Naive B cell (primary cell): Measurements from ENCODE around the gene NEGR1. TPM values are rescaled to one million over a fixed set of nuclear protein-coding genes. Genes with fewer than 3 reads are reported as not detected.

Experiments used
- ATAC-seq, 2 donors: fragments of 150-1000 bp; cut with Tn5 transposase; 2 replicates each; pipeline ENCODE4 v1.10.0; 2021; ENCODE audit warnings: low read depth in 2 of 2, mild to moderate bottlenecking in 2 of 2, moderate library complexity in 2 of 2
- DNase-seq: peaks from one replicate; pipeline ENCODE4 v3.0.0; 2022
- H3K27ac Mint-ChIP-seq, 6 donors: one replicate each; pipeline ENCODE4 v1.8.0; 2020 to 2022; ENCODE audit warnings: mild to moderate bottlenecking in 6 of 6, mixed read lengths in 6 of 6, moderate library complexity in 5 of 6, inconsistent platforms in 2 of 6
- H3K27me3 Mint-ChIP-seq, 3 donors: one replicate each; pipeline ENCODE4 v1.8.0; 2021 to 2022; ENCODE audit warnings: mixed read lengths in 3 of 3, mild to moderate bottlenecking in 1 of 3
- H3K36me3 Mint-ChIP-seq, 2 donors: one replicate each; pipeline ENCODE4 v1.8.0; 2020 to 2022; ENCODE audit warnings: mixed read lengths in 2 of 2, inconsistent platforms in 1 of 2, mild to moderate bottlenecking in 1 of 2
- H3K4me1 Mint-ChIP-seq, 3 donors: one replicate each; pipeline ENCODE4 v1.8.0; 2020 to 2022; ENCODE audit warnings: mixed read lengths in 3 of 3, inconsistent platforms in 1 of 3, mild to moderate bottlenecking in 1 of 3, moderate library complexity in 1 of 3
- H3K4me3 Mint-ChIP-seq, 8 donors: one replicate each; pipeline ENCODE4 v1.8.0; 2020 to 2022; ENCODE audit warnings: mild to moderate bottlenecking in 8 of 8, mixed read lengths in 8 of 8, moderate library complexity in 8 of 8, inconsistent platforms in 2 of 8
- H3K9me3 Mint-ChIP-seq, 7 donors: one replicate each; pipeline ENCODE4 v1.8.0; 2020 to 2022; ENCODE audit warnings: mixed read lengths in 7 of 7, mild to moderate bottlenecking in 5 of 7, inconsistent platforms in 2 of 7, moderate library complexity in 1 of 7
- polyA plus RNA-seq, 6 donors: library from polyadenylated mRNA; unstranded; fragments of 300-500 nt; fragmentation: Illumina TruSeq; gene quantifications; one replicate each; pipeline ENCODE4 v1.2.3, GENCODE V29; 2021; ENCODE audit warnings: low read depth in 6 of 6

The NEGR1 gene
- polyA plus RNA-seq, 6 donors from 2014 or later, result 0.10 TPM; not detected in 5

DNA sequence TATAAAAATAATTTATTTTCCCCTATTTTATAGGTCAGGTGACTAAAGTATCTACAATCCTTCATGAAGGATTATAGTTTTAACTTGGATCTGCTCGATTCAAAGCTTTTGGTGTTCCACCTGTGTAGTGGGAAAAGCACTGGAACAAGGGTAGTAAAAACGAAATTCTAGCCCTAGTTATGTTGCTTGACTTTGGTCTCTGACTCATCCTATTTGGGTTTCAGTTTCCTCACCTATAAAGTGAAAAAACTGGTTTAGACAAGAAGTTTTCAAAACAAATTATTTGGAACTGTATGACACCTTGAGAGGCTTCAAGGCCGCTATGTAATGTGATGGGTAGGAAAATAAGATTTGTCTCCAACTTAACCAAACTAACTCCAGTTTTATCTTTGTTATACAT lies 696.3 kb downstream of the NEGR1 start:
- H3K36me3 Mint-ChIP-seq, result no peaks in the 10 kb centered on the region
- no peaks in the 10 kb centered on the region for H3K9me3 Mint-ChIP-seq
- DNase-seq (no peak), ATAC-seq (no peak)
- H3K4me3 Mint-ChIP-seq, result no peak overlapping the region
- no peak overlapping the region for H3K27ac Mint-ChIP-seq
- no peaks in the 10 kb centered on the region for H3K27me3 Mint-ChIP-seq
- H3K4me1 Mint-ChIP-seq, result no peaks in the 10 kb centered on the region

DNA sequence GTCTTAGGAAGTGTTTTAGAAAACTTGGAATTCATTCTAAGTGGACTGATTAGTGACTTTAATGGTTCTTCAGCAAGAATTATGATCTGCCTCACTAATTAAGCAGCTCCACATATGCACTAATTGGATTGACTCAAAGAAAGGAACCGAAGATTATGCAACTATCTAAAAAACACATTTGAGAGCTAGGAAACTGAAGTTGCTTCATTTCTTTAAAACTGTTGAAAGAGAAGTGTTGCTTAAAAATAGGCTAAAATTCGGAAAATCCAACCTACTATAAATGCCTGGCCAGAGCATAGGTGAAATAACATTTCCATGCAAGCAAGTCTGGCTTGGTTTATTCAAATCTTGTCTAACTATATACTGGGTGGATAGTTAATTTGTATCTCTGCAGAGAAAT lies 698.6 kb downstream of the NEGR1 start:
- Mint-ChIP-seq H3K27me3 (no peaks in the 10 kb centered on the region), H3K27ac (no peak overlapping the region), H3K9me3 (peaks cover 0 to 2% (median 0%) of the 10 kb centered on the region in 7 donors), H3K36me3 (no peaks in the 10 kb centered on the region), H3K4me1 (no peaks in the 10 kb centered on the region), H3K4me3 (no peak overlapping the region)
- ATAC-seq, result no peak
- no peak for DNase-seq

DNA sequence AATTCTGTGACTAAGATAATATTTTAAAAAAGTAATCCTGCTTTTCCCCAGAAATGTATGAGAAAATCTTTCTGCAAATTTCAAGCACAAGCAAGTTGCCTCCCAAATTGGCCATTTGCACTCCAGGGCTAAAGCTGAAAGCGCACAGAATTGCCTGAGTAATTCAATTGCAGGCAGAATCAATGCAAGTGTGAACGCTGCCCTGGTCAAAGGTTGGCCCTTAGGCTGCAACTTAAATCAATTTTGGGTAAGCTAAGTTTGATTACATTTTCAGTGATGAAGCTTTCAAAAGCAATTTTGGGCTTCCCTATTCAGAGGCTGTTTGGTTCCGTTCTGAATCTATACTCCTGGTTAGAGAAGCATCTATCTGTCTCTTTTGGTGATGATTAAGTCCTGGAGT lies 699.7 kb downstream of the NEGR1 start:
- ATAC-seq (no peak), DNase-seq (no peak)
- H3K4me1 Mint-ChIP-seq, result no peaks in the 10 kb centered on the region
- no peak overlapping the region for H3K27ac Mint-ChIP-seq
- no peak overlapping the region for H3K4me3 Mint-ChIP-seq
- H3K36me3 Mint-ChIP-seq, result no peaks in the 10 kb centered on the region
- H3K9me3 Mint-ChIP-seq, result peaks cover 0 to 2% (median 0%) of the 10 kb centered on the region in 7 donors
- no peaks in the 10 kb centered on the region for H3K27me3 Mint-ChIP-seq

DNA sequence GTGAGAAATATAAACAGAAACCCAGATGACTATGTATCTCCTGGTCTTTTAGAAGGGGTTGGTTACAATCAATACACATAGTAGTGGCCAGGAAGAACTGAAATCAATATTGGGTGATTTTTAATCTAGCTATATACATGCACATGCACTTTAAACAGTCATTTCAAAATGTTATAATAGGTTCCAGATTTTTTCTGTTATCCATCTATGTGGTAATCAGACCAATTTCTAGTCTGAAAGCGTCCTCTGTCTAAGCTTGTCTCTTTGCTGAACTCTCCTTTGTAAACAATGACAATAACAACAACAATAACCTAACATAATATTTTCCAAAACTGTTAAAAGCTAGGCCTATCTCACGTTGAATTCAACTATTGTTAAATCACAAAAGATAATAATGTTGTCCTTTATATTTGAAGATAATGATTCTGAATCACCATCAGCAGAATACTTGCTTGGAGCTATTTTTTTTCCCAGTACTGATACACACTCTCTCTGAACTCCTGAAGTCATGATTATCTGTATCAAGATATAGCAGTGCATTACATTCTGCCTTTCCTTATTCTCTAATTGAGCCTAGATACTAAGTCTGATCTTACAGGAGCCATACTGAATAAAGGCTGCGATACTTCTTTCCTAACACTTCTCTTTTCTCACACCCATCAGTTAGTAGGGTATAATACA lies 704.7 kb downstream of the NEGR1 start:
- DNase-seq (no peak), ATAC-seq (no peak)
- Mint-ChIP-seq H3K9me3 (peaks cover 0 to 2% (median 0%) of the 10 kb centered on the region in 7 donors), H3K27ac (no peak overlapping the region), H3K4me3 (no peak overlapping the region), H3K27me3 (no peaks in the 10 kb centered on the region), H3K36me3 (no peaks in the 10 kb centered on the region), H3K4me1 (no peaks in the 10 kb centered on the region)

DNA sequence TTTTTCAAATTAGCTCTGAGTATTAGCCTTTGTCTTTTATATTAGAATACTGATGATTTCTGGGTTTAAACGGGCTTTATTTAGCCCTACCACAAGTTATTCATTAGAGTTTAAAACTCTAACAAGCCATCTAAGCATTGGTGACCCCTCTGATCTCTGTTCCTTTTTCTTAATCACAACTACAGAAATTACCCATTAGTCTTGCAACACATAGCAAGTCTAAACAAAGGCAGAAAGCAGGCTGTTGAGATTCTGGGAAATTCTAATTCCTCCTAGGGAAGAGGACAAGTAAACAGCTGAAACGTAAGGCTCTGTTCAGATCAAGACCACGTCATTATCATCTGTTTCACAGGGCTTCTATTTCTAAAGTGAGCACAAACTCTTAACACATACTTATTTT lies 710.3 kb downstream of the NEGR1 start:
- Mint-ChIP-seq H3K36me3 (no peaks in the 10 kb centered on the region), H3K9me3 (no peaks in the 10 kb centered on the region), H3K27me3 (no peaks in the 10 kb centered on the region), H3K4me1 (no peaks in the 10 kb centered on the region), H3K4me3 (no peak overlapping the region), H3K27ac (no peak overlapping the region)
- DNase-seq (no peak), ATAC-seq (no peak)

DNA sequence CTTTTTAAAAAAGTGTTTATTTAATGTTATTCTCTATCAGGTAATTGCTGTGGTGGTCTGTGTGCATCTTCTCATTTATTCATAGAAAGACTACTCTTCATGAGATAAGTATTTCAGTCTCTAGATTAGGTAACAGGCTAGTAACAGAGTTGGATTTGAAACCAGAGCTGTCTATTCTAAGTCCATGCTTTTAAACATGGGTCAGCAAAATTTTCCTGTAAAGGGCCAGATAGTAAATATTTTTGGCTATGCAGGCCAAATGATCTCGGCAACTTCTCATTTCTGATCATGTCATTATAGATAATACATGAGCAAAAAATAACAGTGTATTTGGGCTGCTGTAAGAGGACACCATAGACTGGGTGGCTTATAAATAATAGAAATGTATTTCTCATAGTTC lies 715.9 kb downstream of the NEGR1 start:
- no peak for DNase-seq
- Mint-ChIP-seq H3K4me1 (no peaks in the 10 kb centered on the region), H3K27ac (no peak overlapping the region), H3K9me3 (no peaks in the 10 kb centered on the region), H3K36me3 (no peaks in the 10 kb centered on the region), H3K27me3 (no peaks in the 10 kb centered on the region), H3K4me3 (no peak overlapping the region)
- no peak for ATAC-seq

DNA sequence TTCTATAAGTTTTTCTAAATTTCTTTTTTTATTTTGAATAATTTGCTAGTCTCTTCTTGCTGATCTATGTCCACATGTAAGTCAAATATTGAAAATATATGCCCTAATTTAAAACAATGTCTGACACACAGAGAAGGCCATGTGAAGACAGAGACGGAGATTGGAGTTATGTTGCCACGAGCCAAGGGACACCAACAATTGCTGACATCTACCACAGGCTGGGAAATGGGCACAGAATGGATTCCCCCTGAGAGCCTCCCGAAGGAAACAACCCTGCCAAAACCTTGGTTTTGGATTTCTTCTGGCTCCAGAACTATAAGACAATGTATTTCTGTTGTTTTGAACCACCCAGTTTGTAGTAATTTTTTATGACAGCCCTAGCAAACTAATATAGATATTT lies 716.5 kb downstream of the NEGR1 start:
- no peak overlapping the region for H3K27ac Mint-ChIP-seq
- DNase-seq, result no peak
- H3K36me3 Mint-ChIP-seq, result no peaks in the 10 kb centered on the region
- no peaks in the 10 kb centered on the region for H3K4me1 Mint-ChIP-seq
- no peak overlapping the region for H3K4me3 Mint-ChIP-seq
- no peaks in the 10 kb centered on the region for H3K9me3 Mint-ChIP-seq
- no peak for ATAC-seq
- no peaks in the 10 kb centered on the region for H3K27me3 Mint-ChIP-seq

DNA sequence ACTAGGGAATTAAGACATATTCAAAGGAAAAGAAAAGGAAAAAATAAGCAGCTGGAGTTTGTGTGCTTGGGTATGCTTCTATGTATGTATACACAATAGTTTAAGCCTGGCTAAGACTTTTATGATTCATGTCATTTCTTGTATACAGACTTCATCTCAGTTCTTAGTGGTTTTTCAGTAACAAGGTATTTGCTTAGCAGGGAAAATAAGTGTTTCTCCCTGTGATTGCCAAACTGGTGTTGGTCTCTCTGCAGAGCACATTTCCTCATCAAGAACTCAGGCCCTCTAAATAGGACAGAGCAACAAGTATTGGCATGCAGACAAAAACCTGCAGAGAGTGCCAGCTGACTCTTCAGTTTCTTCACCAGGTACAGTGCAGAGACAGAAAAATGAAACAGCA lies 717.1 kb downstream of the NEGR1 start:
- no peak for ATAC-seq
- no peak overlapping the region for H3K27ac Mint-ChIP-seq
- no peaks in the 10 kb centered on the region for H3K9me3 Mint-ChIP-seq
- no peaks in the 10 kb centered on the region for H3K27me3 Mint-ChIP-seq
- H3K36me3 Mint-ChIP-seq, result no peaks in the 10 kb centered on the region
- H3K4me3 Mint-ChIP-seq, result no peak overlapping the region
- no peak for DNase-seq
- no peaks in the 10 kb centered on the region for H3K4me1 Mint-ChIP-seq

DNA sequence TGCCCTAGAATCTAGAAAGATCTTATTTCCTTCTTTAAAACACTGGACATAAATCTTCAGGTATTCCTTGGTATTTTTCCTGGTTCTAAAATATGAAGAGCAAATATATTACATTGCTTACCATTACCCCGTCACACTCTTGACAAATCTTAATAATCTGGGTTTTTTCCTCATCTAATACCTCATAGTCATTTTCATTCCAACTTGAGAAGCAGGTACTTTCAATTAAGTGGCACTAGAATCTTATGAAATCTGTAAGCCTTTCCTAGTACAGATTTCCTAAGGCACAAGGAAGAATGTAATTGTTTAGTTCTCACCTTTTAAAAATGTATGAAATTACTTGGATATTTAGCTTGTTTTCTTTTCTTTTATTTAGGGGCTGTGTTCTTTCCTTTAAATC lies 720.0 kb downstream of the NEGR1 start:
- ATAC-seq (no peak), DNase-seq (no peak)
- Mint-ChIP-seq H3K4me3 (no peak overlapping the region), H3K27me3 (no peaks in the 10 kb centered on the region), H3K36me3 (no peaks in the 10 kb centered on the region), H3K27ac (no peak overlapping the region), H3K4me1 (no peaks in the 10 kb centered on the region), H3K9me3 (no peaks in the 10 kb centered on the region)

DNA sequence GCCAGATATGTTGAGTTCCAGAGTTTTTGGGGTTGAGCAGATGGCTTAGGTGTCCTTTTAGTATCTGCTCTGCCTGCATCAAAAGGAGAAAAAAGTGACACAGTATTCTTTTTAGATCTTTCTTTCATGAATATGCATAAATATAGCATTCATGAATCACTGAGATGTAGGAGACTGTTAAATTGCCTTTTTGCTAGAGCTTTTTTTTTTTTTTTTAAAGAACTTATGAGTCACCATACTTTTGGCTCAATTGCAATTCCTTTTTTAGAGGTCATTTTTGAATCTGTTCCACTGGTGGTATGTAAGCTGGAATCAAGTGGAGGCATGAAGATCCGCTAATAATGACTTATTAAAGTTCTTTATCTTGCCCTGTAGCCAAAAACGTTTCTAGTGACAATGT lies 720.6 kb downstream of the NEGR1 start:
- Mint-ChIP-seq H3K27ac (no peak overlapping the region), H3K4me1 (no peaks in the 10 kb centered on the region), H3K4me3 (no peak overlapping the region), H3K27me3 (no peaks in the 10 kb centered on the region), H3K9me3 (no peaks in the 10 kb centered on the region), H3K36me3 (no peaks in the 10 kb centered on the region)
- DNase-seq, result no peak
- ATAC-seq, result no peak

DNA sequence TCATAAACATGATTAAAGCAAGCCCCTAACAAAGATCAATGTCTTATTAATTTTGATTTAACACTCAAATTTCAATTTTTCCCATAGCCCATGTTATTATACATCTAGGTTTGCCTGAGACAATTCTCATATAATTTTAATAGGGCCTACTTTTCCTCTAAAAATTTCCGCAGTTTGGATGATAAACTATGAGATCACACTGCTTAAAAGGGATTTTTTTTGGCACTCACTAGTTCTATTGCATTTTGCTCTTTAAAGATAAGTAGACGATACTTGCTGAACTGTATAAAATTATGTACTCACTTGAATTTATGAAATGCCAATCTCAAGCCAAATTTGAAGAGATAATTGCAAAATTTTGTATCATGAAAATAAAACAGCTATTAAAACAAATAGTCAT lies 721.1 kb downstream of the NEGR1 start:
- H3K4me3 Mint-ChIP-seq, result no peak overlapping the region
- H3K27me3 Mint-ChIP-seq, result no peaks in the 10 kb centered on the region
- no peak for DNase-seq
- H3K27ac Mint-ChIP-seq, result no peak overlapping the region
- no peak for ATAC-seq
- no peaks in the 10 kb centered on the region for H3K4me1 Mint-ChIP-seq
- no peaks in the 10 kb centered on the region for H3K36me3 Mint-ChIP-seq
- H3K9me3 Mint-ChIP-seq, result no peaks in the 10 kb centered on the region

DNA sequence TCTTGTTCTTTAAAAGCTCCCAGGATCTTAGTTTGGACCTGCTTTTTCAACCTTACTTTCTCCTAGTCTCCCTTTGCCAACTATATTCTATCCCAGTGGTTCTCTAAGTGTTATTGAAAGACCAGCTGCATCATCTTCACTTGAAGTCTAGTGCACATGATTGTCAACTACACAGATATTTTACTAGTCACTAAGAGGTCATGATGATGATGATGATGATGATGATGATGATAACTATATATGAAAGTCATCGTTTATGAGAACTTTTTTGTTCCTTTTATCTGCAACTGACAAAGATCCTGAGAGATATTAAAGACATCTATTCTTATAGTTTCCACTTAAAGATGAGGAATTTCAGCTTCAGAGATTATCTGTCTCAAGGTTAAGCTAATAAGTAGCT lies 722.5 kb downstream of the NEGR1 start:
- H3K36me3 Mint-ChIP-seq, result no peaks in the 10 kb centered on the region
- H3K4me3 Mint-ChIP-seq, result no peak overlapping the region
- H3K27ac Mint-ChIP-seq, result no peak overlapping the region
- no peaks in the 10 kb centered on the region for H3K4me1 Mint-ChIP-seq
- H3K27me3 Mint-ChIP-seq, result no peaks in the 10 kb centered on the region
- ATAC-seq, result no peak
- no peak for DNase-seq
- no peaks in the 10 kb centered on the region for H3K9me3 Mint-ChIP-seq

DNA sequence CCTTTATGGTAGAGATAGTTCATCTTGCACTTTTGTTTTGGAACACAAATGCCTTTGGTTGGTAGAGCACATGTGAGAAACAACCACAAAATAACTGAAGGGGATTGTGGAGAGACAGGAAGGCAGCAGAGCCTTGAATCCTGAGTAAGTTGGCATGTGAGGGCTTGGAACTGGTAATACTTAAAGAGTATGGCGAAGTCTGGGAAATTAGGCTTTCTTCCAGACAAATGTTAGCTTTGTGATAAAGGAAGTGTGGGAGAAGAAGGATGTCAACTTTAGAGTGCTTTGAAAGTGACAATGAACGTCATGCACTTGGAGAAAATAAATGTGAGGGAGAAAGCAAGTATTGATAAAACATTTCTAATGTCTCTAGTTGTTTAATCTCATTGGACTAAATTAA lies 725.2 kb downstream of the NEGR1 start:
- no peak overlapping the region for H3K4me3 Mint-ChIP-seq
- no peaks in the 10 kb centered on the region for H3K27me3 Mint-ChIP-seq
- H3K9me3 Mint-ChIP-seq, result no peaks in the 10 kb centered on the region
- no peak for DNase-seq
- H3K27ac Mint-ChIP-seq, result no peak overlapping the region
- H3K36me3 Mint-ChIP-seq, result no peaks in the 10 kb centered on the region
- no peak for ATAC-seq
- H3K4me1 Mint-ChIP-seq, result no peaks in the 10 kb centered on the region

DNA sequence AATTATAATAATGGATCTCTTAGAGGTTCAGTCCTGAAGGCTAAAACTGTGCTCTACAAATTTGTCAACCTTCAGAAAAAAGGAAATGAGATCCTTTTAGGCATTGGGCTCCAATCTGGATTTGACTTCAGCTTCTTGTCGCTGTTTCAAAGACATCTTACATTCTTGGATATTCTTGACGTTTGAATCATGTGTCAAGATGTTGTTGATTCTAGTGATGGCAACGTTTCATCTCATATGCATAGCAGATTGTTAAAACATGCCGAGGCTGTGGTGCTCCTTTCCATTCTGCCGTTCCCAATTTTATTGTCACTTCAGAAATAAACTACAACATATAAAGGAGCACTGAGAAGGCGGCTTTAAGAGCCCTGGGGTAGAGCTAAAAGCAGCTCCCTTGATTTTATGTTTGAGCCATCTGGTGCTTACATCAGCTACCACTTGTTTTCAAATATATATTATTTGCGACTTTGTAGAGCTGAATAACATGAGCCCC lies 733.9 kb downstream of the NEGR1 start:
- Mint-ChIP-seq H3K27me3 (no peaks in the 10 kb centered on the region), H3K4me3 (no peak overlapping the region), H3K4me1 (no peaks in the 10 kb centered on the region), H3K36me3 (no peaks in the 10 kb centered on the region), H3K27ac (no peak overlapping the region), H3K9me3 (no peaks in the 10 kb centered on the region)
- ATAC-seq (no peak), DNase-seq (no peak)

DNA sequence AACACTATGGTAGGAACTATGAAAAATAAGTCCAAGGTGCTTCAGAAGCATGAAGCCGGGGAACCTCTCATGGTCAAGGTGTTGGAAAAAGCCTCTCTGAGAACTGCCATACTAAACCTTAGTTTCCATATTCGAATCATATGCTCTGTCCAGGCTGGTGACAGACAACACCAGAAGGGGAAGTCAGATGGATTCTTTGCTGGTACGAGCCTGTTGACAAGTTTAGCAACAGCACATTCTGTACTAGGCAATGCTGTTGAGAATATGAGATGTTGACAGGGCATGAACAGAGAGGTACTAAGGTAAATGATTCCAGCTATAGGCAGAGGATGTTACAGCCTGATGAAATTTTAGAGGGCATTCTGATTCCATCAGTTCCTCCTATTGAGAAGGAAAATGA lies 740.2 kb downstream of the NEGR1 start:
- Mint-ChIP-seq H3K9me3 (no peaks in the 10 kb centered on the region), H3K36me3 (no peaks in the 10 kb centered on the region), H3K4me3 (no peak overlapping the region), H3K27ac (no peak overlapping the region), H3K27me3 (no peaks in the 10 kb centered on the region), H3K4me1 (no peaks in the 10 kb centered on the region)
- no peak for ATAC-seq
- DNase-seq, result no peak
